Neural cell (in vitro differentiated cells): ENCODE data around the gene SECISBP2. TPM values are rescaled to one million over a fixed set of nuclear protein-coding genes. Genes with fewer than 3 reads are reported as not detected.

ENCODE experiments used
- H2AFZ ChIP-seq: fragments of 200-600, 300-800 bp; sonication (generic), shearing (Covaris generic); 2 replicates; pipeline ENCODE4 v1.6.0; 2014; ENCODE audit warnings: low read depth, mild to moderate bottlenecking, antibody characterized with exemption, low read length, moderate library complexity
- H3F3A ChIP-seq: fragments of 200-600 bp; shearing (Covaris generic); 2 replicates; pipeline ENCODE4 v1.6.1; 2016; ENCODE audit warnings: mild to moderate bottlenecking, moderate library complexity, mixed read lengths, antibody characterized with exemption, low read length; ENCODE audit not compliant: insufficient read depth, poor library complexity, severe bottlenecking
- H3K27ac ChIP-seq: fragments of 200-600, 300-800 bp; sonication (generic), shearing (Covaris generic); 2 replicates; pipeline ENCODE4 v1.5.1; 2014; ENCODE audit warnings: mild to moderate bottlenecking, low read length, moderate library complexity
- H3K27me3 ChIP-seq: fragments of 300-800, 200-600 bp; sonication (generic), shearing (Covaris generic); 2 replicates; pipeline ENCODE4 v1.6.0; 2014; ENCODE audit warnings: mild to moderate bottlenecking, low read depth, low read length, moderate library complexity; ENCODE audit not compliant: insufficient read depth
- H3K36me3 ChIP-seq: fragments of 300-800, 200-600 bp; sonication (generic), shearing (Covaris generic); 2 replicates; pipeline ENCODE4 v1.5.1; 2014; ENCODE audit warnings: mild to moderate bottlenecking, antibody characterized with exemption, low read length, moderate library complexity; ENCODE audit not compliant: insufficient read depth
- H3K4me2 ChIP-seq: fragments of 300-800, 200-600 bp; sonication (generic), shearing (Covaris generic); 2 replicates; pipeline ENCODE4 v1.6.0; 2014; ENCODE audit warnings: mild to moderate bottlenecking, low read length
- H3K4me3 ChIP-seq: fragments of 300-800, 200-600 bp; sonication (generic), shearing (Covaris generic); 2 replicates; pipeline ENCODE4 v1.5.1; 2014; ENCODE audit warnings: mild to moderate bottlenecking, low read length, moderate library complexity
- H3K79me2 ChIP-seq: fragments of 200-600 bp; shearing (Covaris generic); replicated peaks from 2 replicates; pipeline ENCODE4 v1.6.0; 2014; ENCODE audit warnings: mild to moderate bottlenecking, low read length, moderate library complexity; ENCODE audit not compliant: insufficient read depth
- H3K9ac ChIP-seq: fragments of 300-800, 200-600 bp; sonication (generic), shearing (Covaris generic); 2 replicates; pipeline ENCODE4 v1.6.1; 2016; ENCODE audit warnings: mild to moderate bottlenecking, low read length, mixed read lengths
- H3K9me2 ChIP-seq: fragments of 200-600 bp; shearing (Covaris generic); 2 replicates; pipeline ENCODE4 v1.6.1; 2016; ENCODE audit warnings: mild to moderate bottlenecking, low read length, mixed read lengths; ENCODE audit not compliant: insufficient read depth
- H3K9me3 ChIP-seq: fragments of 200-600, 300-800 bp; sonication (generic), shearing (Covaris generic); 2 replicates; pipeline ENCODE4 v1.6.1; 2016; ENCODE audit warnings: mild to moderate bottlenecking, mixed run types, low read length, moderate library complexity, mixed read lengths
- H4K20me1 ChIP-seq: fragments of 200-600 bp; shearing (Covaris generic); 2 replicates; pipeline ENCODE4 v1.6.1; 2016; ENCODE audit warnings: mild to moderate bottlenecking, mixed run types; ENCODE audit not compliant: insufficient read depth
- EP300 ChIP-seq: fragments of 450-650 bp; conservative IDR thresholded peaks from 2 replicates; pipeline ENCODE4 v1.6.1; 2014; ENCODE audit warnings: antibody characterized with exemption, mild to moderate bottlenecking, moderate library complexity; ENCODE audit not compliant: poor library complexity, severe bottlenecking
- EZH2 ChIP-seq: fragments of 200-600, 300-800 bp; shearing (Covaris generic), sonication (generic); IDR thresholded peaks from 2 replicates; pipeline ENCODE4 v1.6.1; 2014; ENCODE audit warnings: antibody characterized with exemption, low read length, borderline replicate concordance, mild to moderate bottlenecking; ENCODE audit not compliant: insufficient read depth, poor library complexity, severe bottlenecking
- MXI1 ChIP-seq: fragments of 450-650 bp; conservative IDR thresholded peaks from 2 replicates; pipeline ENCODE4 v1.6.1; 2014; ENCODE audit warnings: antibody characterized with exemption, mild to moderate bottlenecking; ENCODE audit not compliant: poor library complexity, severe bottlenecking
- POLR2AphosphoS5 ChIP-seq: IDR thresholded peaks from 2 replicates; pipeline ENCODE4 v1.6.1; 2012
- RAD21 ChIP-seq: fragments of 450-650 bp; conservative IDR thresholded peaks from 2 replicates; pipeline ENCODE4 v1.6.1; 2014; ENCODE audit warnings: antibody characterized with exemption, mild to moderate bottlenecking, moderate library complexity
- REST ChIP-seq: IDR thresholded peaks from 2 replicates; pipeline ENCODE4 v1.6.1; 2012; ENCODE audit warnings: borderline replicate concordance
- SMC3 ChIP-seq: fragments of 450-650 bp; conservative IDR thresholded peaks from 2 replicates; pipeline ENCODE4 v1.6.1; 2014; ENCODE audit warnings: antibody characterized with exemption, mild to moderate bottlenecking, moderate library complexity; ENCODE audit not compliant: poor library complexity
- TAF1 ChIP-seq: IDR thresholded peaks from 2 replicates; pipeline ENCODE4 v1.6.1; 2012; ENCODE audit warnings: low read depth
- polyA plus RNA-seq: library from polyadenylated mRNA; depleted of rRNA; stranded (reverse); fragments of >200 nt; gene quantifications from 2 replicates; pipeline ENCODE4 v1.2.3, GENCODE V29; 2014
- TF ChIP-seq, protein P1 (sequence below): fragments of 450-650 bp; IDR thresholded peaks from 2 replicates; pipeline ENCODE4 v1.5.1; 2014; ENCODE audit warnings: antibody characterized with exemption, mild to moderate bottlenecking, moderate library complexity; ENCODE audit not compliant: poor library complexity, severe bottlenecking

The SECISBP2 gene
- polyA plus RNA-seq, 1 donor from 2014 or later: 121 TPM

GRCh38 chr9:89328064-89328463 is 9.8 kb downstream of the SECISBP2 start:
- Histone ChIP-seq H3K79me2 (peaks cover 32% of the 10 kb centered on the region), H3F3A (no peaks in the 10 kb centered on the region), H3K4me3 (no peak overlapping the region), H3K9ac (no peak overlapping the region), H2AFZ (no peak overlapping the region), H3K4me2 (no peak overlapping the region), H3K27ac (no peak overlapping the region), H3K27me3 (no peaks in the 10 kb centered on the region), H3K36me3 (no peaks in the 10 kb centered on the region), H3K9me3 (no peaks in the 10 kb centered on the region), H3K9me2 (no peaks in the 10 kb centered on the region), H4K20me1 (no peaks in the 10 kb centered on the region)
- TF ChIP-seq RAD21: no peak
- TF ChIP-seq REST: no peak
- TF ChIP-seq POLR2AphosphoS5: no peak

GRCh38 chr9:89329917-89330316 is 11.6 kb downstream of the SECISBP2 start:
- H3K9ac ChIP-seq: no peak overlapping the region
- H3K27me3 ChIP-seq: no peaks in the 10 kb centered on the region
- H3K36me3 ChIP-seq: no peaks in the 10 kb centered on the region
- H3K9me2 ChIP-seq: no peaks in the 10 kb centered on the region
- H3K4me3 ChIP-seq: no peak overlapping the region
- TF ChIP-seq EP300 (no peak), POLR2AphosphoS5 (no peak), EZH2 (no peak), REST (no peak), SMC3 (no peak), TAF1 (no peak), RAD21 (no peak), MXI1 (no peak)
- TF ChIP-seq, protein P1, sequence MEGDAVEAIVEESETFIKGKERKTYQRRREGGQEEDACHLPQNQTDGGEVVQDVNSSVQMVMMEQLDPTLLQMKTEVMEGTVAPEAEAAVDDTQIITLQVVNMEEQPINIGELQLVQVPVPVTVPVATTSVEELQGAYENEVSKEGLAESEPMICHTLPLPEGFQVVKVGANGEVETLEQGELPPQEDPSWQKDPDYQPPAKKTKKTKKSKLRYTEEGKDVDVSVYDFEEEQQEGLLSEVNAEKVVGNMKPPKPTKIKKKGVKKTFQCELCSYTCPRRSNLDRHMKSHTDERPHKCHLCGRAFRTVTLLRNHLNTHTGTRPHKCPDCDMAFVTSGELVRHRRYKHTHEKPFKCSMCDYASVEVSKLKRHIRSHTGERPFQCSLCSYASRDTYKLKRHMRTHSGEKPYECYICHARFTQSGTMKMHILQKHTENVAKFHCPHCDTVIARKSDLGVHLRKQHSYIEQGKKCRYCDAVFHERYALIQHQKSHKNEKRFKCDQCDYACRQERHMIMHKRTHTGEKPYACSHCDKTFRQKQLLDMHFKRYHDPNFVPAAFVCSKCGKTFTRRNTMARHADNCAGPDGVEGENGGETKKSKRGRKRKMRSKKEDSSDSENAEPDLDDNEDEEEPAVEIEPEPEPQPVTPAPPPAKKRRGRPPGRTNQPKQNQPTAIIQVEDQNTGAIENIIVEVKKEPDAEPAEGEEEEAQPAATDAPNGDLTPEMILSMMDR: no peak
- H3K79me2 ChIP-seq: peaks cover 14% of the 10 kb centered on the region
- no peaks in the 10 kb centered on the region for H3F3A ChIP-seq
- no peak overlapping the region for H3K4me2 ChIP-seq
- H2AFZ ChIP-seq: no peak overlapping the region
- H4K20me1 ChIP-seq: no peaks in the 10 kb centered on the region
- H3K9me3 ChIP-seq: no peaks in the 10 kb centered on the region
- no peak overlapping the region for H3K27ac ChIP-seq
